K562 (cell line): ENCODE results near the gene TP63.

Experiments used
- EP300 ChIP-seq: IDR thresholded peaks from 2 replicates; pipeline ENCODE4 v1.6.1; 2012; ENCODE audit warnings: low read length, improper control_type of control experiment
- GABPB1 ChIP-seq: sonication (generic); formaldehyde crosslinking; IDR thresholded peaks from 2 replicates; pipeline ENCODE4 v1.8.0; 2022; ENCODE audit warnings: mild to moderate bottlenecking, missing genetic modification reagents
- HDAC1 ChIP-seq, 2 experiments: fragments of 450-650 bp; IDR thresholded peaks; 2 replicates each; pipeline ENCODE4 v1.6.1; 2016 to 2017; ENCODE audit warnings: inconsistent platforms in 1 of 2, mild to moderate bottlenecking in 1 of 2, moderate library complexity in 1 of 2
- SETDB1 ChIP-seq: IDR thresholded peaks from one replicate; pipeline ENCODE4 v1.6.1; 2012; ENCODE audit warnings: low read length, control low read depth, inconsistent platforms
- SIN3A ChIP-seq, 2 experiments: fragments of 150-350 bp in 1 of 2; IDR thresholded peaks; 2 replicates each; pipeline ENCODE4 v1.6.1; 2011 to 2016; ENCODE audit warnings: borderline replicate concordance in 2 of 2, low read depth in 2 of 2, low read length in 2 of 2, mild to moderate bottlenecking in 2 of 2, moderate library complexity in 2 of 2; ENCODE audit not compliant: control insufficient read depth in 1 of 2
- TEAD1 ChIP-seq, 2 experiments: fragments of 450-650 bp in 1 of 2; sonication (generic) in 1 of 2; formaldehyde crosslinking; IDR thresholded peaks; 2 replicates each; pipeline versions ENCODE4 v1.4.0 to v1.8.0; 2020 to 2022; ENCODE audit warnings: mild to moderate bottlenecking in 2 of 2, missing genetic modification reagents in 1 of 2
- ZNF146 ChIP-seq: IDR thresholded peaks from one replicate; pipeline ENCODE4 v1.6.1; 2018; ENCODE audit warnings: missing compliant biosample characterization; ENCODE audit not compliant: unreplicated experiment
- TF ChIP-seq, protein P1 (sequence below), 2 experiments: fragments of 200-800 bp in 1 of 2; sonication (Bioruptor generic) in 1 of 2; sonication (generic) in 1 of 2; formaldehyde crosslinking in 1 of 2; IDR thresholded peaks in 1 of 2; conservative IDR thresholded peaks in 1 of 2; 2 replicates each; pipeline versions ENCODE4 v1.5.0 to v1.6.1; 2016 to 2020; ENCODE audit warnings: missing compliant biosample characterization in 1 of 2, missing genetic modification characterization in 1 of 2, missing genetic modification reagents in 1 of 2

DNA sequence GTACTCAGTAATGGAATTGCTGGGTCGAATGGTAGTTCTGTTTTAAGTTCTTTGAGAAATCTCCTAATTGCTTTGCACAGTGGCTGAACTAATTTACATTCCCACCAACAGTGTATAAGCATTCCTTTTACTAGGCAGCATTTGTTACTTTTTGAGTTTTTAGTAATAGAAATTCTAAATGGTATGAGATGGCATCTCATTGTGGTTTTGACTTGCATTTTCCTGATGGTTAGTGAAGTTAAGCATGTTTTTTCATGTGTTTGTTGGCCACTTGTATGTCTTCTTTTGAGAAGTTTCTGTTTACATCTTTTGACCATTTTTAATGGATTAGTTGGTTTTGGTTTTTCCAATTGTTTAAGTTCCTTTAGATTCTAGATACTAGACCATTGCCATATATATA, 28.4 kb downstream of the TP63 start:
- TF ChIP-seq, protein P1, sequence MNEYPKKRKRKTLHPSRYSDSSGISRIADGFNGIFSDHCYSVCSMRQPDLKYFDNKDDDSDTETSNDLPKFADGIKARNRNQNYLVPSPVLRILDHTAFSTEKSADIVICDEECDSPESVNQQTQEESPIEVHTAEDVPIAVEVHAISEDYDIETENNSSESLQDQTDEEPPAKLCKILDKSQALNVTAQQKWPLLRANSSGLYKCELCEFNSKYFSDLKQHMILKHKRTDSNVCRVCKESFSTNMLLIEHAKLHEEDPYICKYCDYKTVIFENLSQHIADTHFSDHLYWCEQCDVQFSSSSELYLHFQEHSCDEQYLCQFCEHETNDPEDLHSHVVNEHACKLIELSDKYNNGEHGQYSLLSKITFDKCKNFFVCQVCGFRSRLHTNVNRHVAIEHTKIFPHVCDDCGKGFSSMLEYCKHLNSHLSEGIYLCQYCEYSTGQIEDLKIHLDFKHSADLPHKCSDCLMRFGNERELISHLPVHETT (CRISPR knock-in tag; conservative IDR thresholded peaks at IDR 0.05 in 1 of 2, IDR thresholded peaks at IDR 0.05 in 1 of 2), result no peak
- TF ChIP-seq GABPB1 (no peak), TEAD1 (CRISPR knock-in tag; IDR thresholded peaks at IDR 0.05) (no peak), EP300 (no peak), SETDB1 (no peak), SIN3A (IDR thresholded peaks at IDR 0.05; ENCODE audit: borderline replicate concordance in 2 of 2, control insufficient read depth in 1 of 2, low read depth in 2 of 2, low read length in 2 of 2) (no peak), ZNF146 (CRISPR knock-in tag) (no peak), HDAC1 (IDR thresholded peaks at IDR 0.05) (no peak)
